CD14-positive monocyte (primary cell): ENCODE data around the gene TLE7. TPM values are rescaled to one million over a fixed set of nuclear protein-coding genes. Genes with fewer than 3 reads are reported as not detected.

ENCODE experiments used
- DNase-seq, 3 donors: peaks; one replicate each; pipeline ENCODE4 v3.0.0-alpha.2; 2011 to 2022
- H2AFZ ChIP-seq: 2 replicates; pipeline ENCODE4 v1.6.0; 2012; ENCODE audit warnings: mild to moderate bottlenecking, low read depth, low read length, inconsistent platforms; ENCODE audit not compliant: insufficient read depth, poor library complexity, severe bottlenecking
- H3K27ac ChIP-seq, 2 donors: 1 replicate in 1 of 2; 2 replicates in 1 of 2; pipeline ENCODE4 v1.5.1; 2012 to 2013; ENCODE audit warnings: low read length in 2 of 2, control low read depth in 1 of 2, inconsistent platforms in 1 of 2, low read depth in 1 of 2, mild to moderate bottlenecking in 1 of 2
- H3K27me3 ChIP-seq, 2 donors: one replicate each; pipeline versions ENCODE4 v1.6.0 to v1.6.1; 2011 to 2013; ENCODE audit warnings: low read length in 2 of 2; ENCODE audit not compliant: control insufficient read depth in 2 of 2, insufficient read depth in 2 of 2
- H3K36me3 ChIP-seq, 2 donors: replicated peaks in 1 of 2; 1 replicate in 1 of 2; 2 replicates in 1 of 2; pipeline versions ENCODE4 v1.5.1 to v1.6.1; 2012 to 2013; ENCODE audit warnings: low read length in 2 of 2, control low read depth in 1 of 2, inconsistent platforms in 1 of 2, mild to moderate bottlenecking in 1 of 2; ENCODE audit not compliant: insufficient read depth in 2 of 2, control insufficient read depth in 1 of 2
- H3K4me1 ChIP-seq, 2 donors: 1 replicate in 1 of 2; 2 replicates in 1 of 2; pipeline versions ENCODE4 v1.5.1 to v1.6.1; 2012 to 2013; ENCODE audit warnings: low read length in 2 of 2, control low read depth in 1 of 2, inconsistent platforms in 1 of 2, mild to moderate bottlenecking in 1 of 2, moderate library complexity in 1 of 2; ENCODE audit not compliant: insufficient read depth in 2 of 2, control insufficient read depth in 1 of 2
- H3K4me2 ChIP-seq: replicated peaks from 2 replicates; pipeline ENCODE3; 2012; ENCODE audit warnings: low read length, moderate library complexity, mild to moderate bottlenecking; ENCODE audit not compliant: poor library complexity, severe bottlenecking; ENCODE audit errors: extremely low read depth
- H3K4me3 ChIP-seq, 3 experiments: fragments of 200-600 bp in 1 of 3; sonication (generic) in 1 of 3; replicated peaks in 1 of 3; 1 replicate in 2 of 3; 2 replicates in 1 of 3; pipeline ENCODE4 v1.5.1; 2011 to 2013; ENCODE audit warnings: low read length in 3 of 3, mild to moderate bottlenecking in 3 of 3, control low read depth in 2 of 3, low read depth in 2 of 3, inconsistent platforms in 1 of 3, moderate library complexity in 1 of 3
- H3K79me2 ChIP-seq: 2 replicates; pipeline ENCODE4 v1.6.0; 2012; ENCODE audit warnings: mild to moderate bottlenecking, control low read depth, inconsistent platforms, low read length, moderate library complexity; ENCODE audit not compliant: insufficient read depth
- H3K9ac ChIP-seq: 2 replicates; pipeline ENCODE4 v1.6.0; 2017; ENCODE audit warnings: low read length, mild to moderate bottlenecking; ENCODE audit not compliant: insufficient read depth, poor library complexity, severe bottlenecking
- H3K9me3 ChIP-seq, 2 donors: replicated peaks in 1 of 2; 1 replicate in 1 of 2; 2 replicates in 1 of 2; pipeline versions ENCODE4 v1.5.1 to v1.6.1; 2012 to 2013; ENCODE audit warnings: low read length in 2 of 2, control low read depth in 1 of 2; ENCODE audit not compliant: control insufficient read depth in 1 of 2, insufficient read depth in 1 of 2
- H4K20me1 ChIP-seq: 2 replicates; pipeline ENCODE4 v1.6.0; 2012; ENCODE audit warnings: mild to moderate bottlenecking, low read length, control low read depth, moderate library complexity; ENCODE audit not compliant: insufficient read depth
- H3K27ac Mint-ChIP-seq, 7 donors: one replicate each; pipeline ENCODE4 v1.8.0; 2020; ENCODE audit warnings: mild to moderate bottlenecking in 7 of 7, mixed read lengths in 7 of 7, moderate library complexity in 6 of 7, inconsistent platforms in 2 of 7
- H3K27me3 Mint-ChIP-seq, 3 donors: one replicate each; pipeline ENCODE4 v1.8.0; 2021 to 2022; ENCODE audit warnings: low read depth in 3 of 3, mild to moderate bottlenecking in 3 of 3, mixed read lengths in 3 of 3, moderate library complexity in 3 of 3, inconsistent platforms in 1 of 3
- H3K36me3 Mint-ChIP-seq, 2 donors: one replicate each; pipeline ENCODE4 v1.8.0; 2020; ENCODE audit warnings: mixed read lengths in 2 of 2, inconsistent platforms in 1 of 2, mild to moderate bottlenecking in 1 of 2
- H3K4me1 Mint-ChIP-seq: one replicate; pipeline ENCODE4 v1.8.0; 2020; ENCODE audit warnings: mild to moderate bottlenecking, mixed read lengths
- H3K4me3 Mint-ChIP-seq, 2 donors: one replicate each; pipeline ENCODE4 v1.8.0; 2020; ENCODE audit warnings: mild to moderate bottlenecking in 2 of 2, mixed read lengths in 2 of 2, moderate library complexity in 1 of 2
- H3K9me3 Mint-ChIP-seq, 7 donors: one replicate each; pipeline ENCODE4 v1.8.0; 2020 to 2022; ENCODE audit warnings: mixed read lengths in 7 of 7, mild to moderate bottlenecking in 6 of 7, moderate library complexity in 6 of 7, inconsistent platforms in 2 of 7
- CTCF ChIP-seq: fragments of 200-600 bp; IDR thresholded peaks from one replicate; pipeline ENCODE4 v1.8.0; 2022; ENCODE audit warnings: antibody characterized with exemption, mild to moderate bottlenecking
- WGBS: methylation state at CpG from one replicate; pipeline ENCODE4 v1.1.5; 2013; ENCODE audit warnings: missing lambda C conversion rate; ENCODE audit not compliant: insufficient coverage; 5-methylcytosine and 5-hydroxymethylcytosine counted together
- intact Hi-C, 2 donors: fragments of 100-400 bp; cut with micrococcal nuclease; formaldehyde crosslinking; loops; one replicate each; pipeline versions ENCODE4 v1.15.0 to v1.15.1; 2023
- polyA plus RNA-seq, 3 donors: library from polyadenylated mRNA; depleted of rRNA in 1 of 3; unstranded in 2 of 3; stranded (reverse) in 1 of 3; fragments of 300-500 nt in 2 of 3; fragments of >200 nt in 1 of 3; fragmentation: Illumina TruSeq in 2 of 3; gene quantifications; 1 replicate in 2 of 3; 2 replicates in 1 of 3; pipeline ENCODE4 v1.2.3, GENCODE V29; 2012 to 2021

TLE7 gene
- polyA plus RNA-seq, 3 donors: not detected

- TF ChIP-seq CTCF: no peak
- intact Hi-C loops: no loop called here
Observed at GRCh38 chr16:71460941-71461340, 19.1 kb upstream of the TLE7 start.

GRCh38 chr16:71460236-71460635, 18.4 kb upstream of the TLE7 start:
- intact Hi-C loops: no loop called here
- TF ChIP-seq CTCF: no peak

More at GRCh38 chr16:71460941-71461340, 19.1 kb upstream of the TLE7 start:
- H2AFZ ChIP-seq: no peak overlapping the region
- H3K9ac ChIP-seq: no peak overlapping the region
- WGBS: no CpG with 5 or more reads among the region's 1 CpG
- H3K27ac ChIP-seq: no peak overlapping the region
- peaks cover 3% of the 10 kb centered on the region for H3K79me2 ChIP-seq
- Mint-ChIP-seq H3K27me3 (peaks cover 0 to 4% (median 0%) of the 10 kb centered on the region in 3 donors), H3K9me3 (peaks cover 0 to 11% (median 3%) of the 10 kb centered on the region in 7 donors), H3K27ac (no peak overlapping the region), H3K4me3 (no peak overlapping the region), H3K36me3 (peaks cover 8 to 12% of the 10 kb centered on the region in 2 donors), H3K4me1 (peaks cover 20% of the 10 kb centered on the region)
- no peaks in the 10 kb centered on the region for H3K27me3 ChIP-seq
- H4K20me1 ChIP-seq: no peaks in the 10 kb centered on the region
- peaks cover 6 to 8% of the 10 kb centered on the region in 2 donors for H3K36me3 ChIP-seq
- H3K4me3 ChIP-seq: no peak overlapping the region
- H3K4me1 ChIP-seq: peaks cover 13 to 15% of the 10 kb centered on the region in 2 donors
- peaks cover 3 to 4% of the 10 kb centered on the region in 2 donors for H3K9me3 ChIP-seq
- H3K4me2 ChIP-seq: peak overlapping the region; percentile 88
- DNase-seq: no peak

More at GRCh38 chr16:71460236-71460635, 18.4 kb upstream of the TLE7 start:
- H3K79me2 ChIP-seq: peaks cover 3% of the 10 kb centered on the region
- H3K9ac ChIP-seq: no peak overlapping the region
- no peak overlapping the region for H3K27ac ChIP-seq
- H3K4me2 ChIP-seq: no peak overlapping the region
- no peak overlapping the region for H3K4me3 ChIP-seq
- peaks cover 12 to 19% of the 10 kb centered on the region in 2 donors for H3K36me3 Mint-ChIP-seq
- H3K9me3 Mint-ChIP-seq: peaks cover 0 to 11% (median 4%) of the 10 kb centered on the region in 7 donors
- H3K4me1 Mint-ChIP-seq: peaks cover 20% of the 10 kb centered on the region
- no peak overlapping the region for H2AFZ ChIP-seq
- DNase-seq: no peak
- H3K4me1 ChIP-seq: peaks cover 13 to 15% of the 10 kb centered on the region in 2 donors
- no peaks in the 10 kb centered on the region for H3K27me3 ChIP-seq
- H4K20me1 ChIP-seq: no peaks in the 10 kb centered on the region
- peaks cover 4 to 6% of the 10 kb centered on the region in 2 donors for H3K9me3 ChIP-seq
- WGBS: 100% methylated on average over 1 of the region's 4 CpGs
- H3K4me3 Mint-ChIP-seq: no peak overlapping the region
- peaks cover 0 to 4% (median 0%) of the 10 kb centered on the region in 3 donors for H3K27me3 Mint-ChIP-seq
- no peak overlapping the region for H3K27ac Mint-ChIP-seq
- H3K36me3 ChIP-seq: peaks cover 10 to 14% of the 10 kb centered on the region in 2 donors
